ENCODE measurements around the gene CABCOCO1. TPM values are rescaled to one million over a fixed set of nuclear protein-coding genes. Genes with fewer than 3 reads are reported as not detected.

Gene CABCOCO1, protein sequence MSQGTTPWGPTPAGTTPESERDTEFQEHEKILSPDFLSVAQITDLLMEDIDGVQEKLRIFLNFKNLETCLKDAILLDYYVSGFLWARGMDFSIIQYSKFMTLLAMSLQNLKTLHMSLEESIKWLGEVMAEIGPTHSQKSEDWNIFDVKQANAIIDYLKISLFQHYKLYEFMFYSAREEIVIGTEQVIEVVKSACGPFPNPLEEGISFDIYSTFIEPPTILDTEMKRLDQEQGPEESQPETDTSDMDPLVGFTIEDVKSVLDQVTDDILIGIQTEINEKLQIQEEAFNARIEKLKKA
- total RNA-seq = 0.28 TPM in 1 of 2 replicates, not detected in the other

GRCh38 chr10:61662794-61663259 is at the start of gene CABCOCO1:
CABCOCO1 (plus strand) TSS chr10:61662929; CDS start chr10:61662973, 44 bp downstream.

Other genes starting within 250 kb of the CABCOCO1 start
- gene TMEM26, start 209.5 kb upstream of the CABCOCO1 start, total RNA-seq = 0.19 and 0.28 TPM in 2 replicates
- gene ARID5B, start 238.8 kb downstream of the CABCOCO1 start, total RNA-seq = 18.6 and 40.3 TPM in 2 replicates